HEK293 (cell line): ENCODE data around the gene NUDCD3.

Experiments
- CTCF ChIA-PET: fragments of 350-600 bp; formaldehyde crosslinking; extraction: SDS; loops from one replicate; lab custom pipeline; 2021; ENCODE audit warnings: antibody characterized with exemption; lab: Yijun Ruan, JAX
- POLR2A ChIA-PET: fragments of 300-600 bp; formaldehyde crosslinking; extraction: SDS; loops from one replicate; lab custom pipeline; 2020; ENCODE audit warnings: antibody characterized with exemption, inconsistent platforms; lab: Yijun Ruan, JAX
- H3K27ac ChIP-seq: fragments of 200-500 bp; sonication (Bioruptor generic); 2 replicates; pipeline ENCODE4 v1.5.1; 2014; ENCODE audit warnings: low read depth, low read length, control low read depth, inconsistent platforms; ENCODE audit errors: extremely low read depth
- H3K36me3 ChIP-seq, 2 experiments: fragments of 200-500 bp in 1 of 2; sonication (Bioruptor generic) in 1 of 2; 1 replicate in 1 of 2; 2 replicates in 1 of 2; pipeline ENCODE4 v1.5.1; 2014 to 2017; ENCODE audit warnings: inconsistent platforms in 2 of 2, low read length in 2 of 2; ENCODE audit not compliant: control insufficient read depth in 2 of 2, insufficient read depth in 1 of 2
- H3K4me1 ChIP-seq: fragments of 200-500 bp; sonication (Bioruptor generic); 2 replicates; pipeline ENCODE4 v1.5.1; 2014; ENCODE audit warnings: mild to moderate bottlenecking, low read length, inconsistent platforms; ENCODE audit not compliant: control insufficient read depth, insufficient read depth
- H3K4me3 ChIP-seq: 2 replicates; pipeline ENCODE4 v1.5.1; 2011; ENCODE audit warnings: low read depth, mild to moderate bottlenecking, control low read depth, low read length, moderate library complexity
- H3K9me3 ChIP-seq: fragments of 200-500 bp; sonication (Bioruptor generic); 2 replicates; pipeline ENCODE4 v1.5.1; 2014; ENCODE audit warnings: low read depth, low read length, inconsistent platforms; ENCODE audit not compliant: control insufficient read depth, insufficient read depth
- GLIS1 ChIP-seq: fragments of 450-650 bp; formaldehyde crosslinking; IDR thresholded peaks from 2 replicates; pipeline ENCODE4 v1.5.1; 2016; ENCODE audit warnings: missing biosample characterization, missing genetic modification characterization
- KLF7 ChIP-seq: fragments of 450-650 bp; formaldehyde crosslinking; IDR thresholded peaks from 2 replicates; pipeline ENCODE4 v1.5.1; 2016; ENCODE audit warnings: missing biosample characterization, missing genetic modification characterization, borderline replicate concordance
- SCRT1 ChIP-seq: fragments of 450-650 bp; formaldehyde crosslinking; IDR thresholded peaks from 2 replicates; pipeline ENCODE4 v1.5.1; 2016; ENCODE audit warnings: missing biosample characterization, missing genetic modification characterization, borderline replicate concordance
- SCRT2 ChIP-seq: fragments of 450-650 bp; formaldehyde crosslinking; IDR thresholded peaks from 2 replicates; pipeline ENCODE4 v1.5.1; 2016; ENCODE audit warnings: missing biosample characterization, missing genetic modification characterization
- TCF7L2 ChIP-seq: IDR thresholded peaks from 2 replicates; pipeline ENCODE4 v1.6.1; 2011; ENCODE audit warnings: low read depth, mild to moderate bottlenecking, inconsistent platforms, low read length, moderate library complexity, borderline replicate concordance
- YY1 ChIP-seq: fragments of 450-650 bp; formaldehyde crosslinking; IDR thresholded peaks from 2 replicates; pipeline ENCODE4 v1.5.1; 2018; ENCODE audit warnings: missing biosample characterization, missing genetic modification characterization
- ZBTB44 ChIP-seq: fragments of 450-650 bp; IDR thresholded peaks from 2 replicates; pipeline ENCODE4 v1.5.1; 2018; ENCODE audit warnings: missing biosample characterization, mild to moderate bottlenecking, missing genetic modification characterization
- ZIC2 ChIP-seq: fragments of 450-650 bp; formaldehyde crosslinking; IDR thresholded peaks from 2 replicates; pipeline ENCODE4 v1.5.1; 2016; ENCODE audit warnings: missing biosample characterization, missing genetic modification characterization
- ZNF133 ChIP-seq: fragments of 450-650 bp; formaldehyde crosslinking; IDR thresholded peaks from 2 replicates; pipeline ENCODE4 v1.5.1; 2016; ENCODE audit warnings: missing biosample characterization, missing genetic modification characterization
- ZNF239 ChIP-seq: fragments of 450-650 bp; formaldehyde crosslinking; IDR thresholded peaks from 2 replicates; pipeline ENCODE4 v1.5.1; 2016; ENCODE audit warnings: missing biosample characterization, missing genetic modification characterization
- ZNF501 ChIP-seq: fragments of 450-650 bp; formaldehyde crosslinking; IDR thresholded peaks from 2 replicates; pipeline ENCODE4 v1.5.1; 2016; ENCODE audit warnings: missing biosample characterization, missing genetic modification characterization
- ZNF626 ChIP-seq: fragments of 450-650 bp; sonication (Bioruptor Pico); formaldehyde crosslinking; IDR thresholded peaks from 2 replicates; pipeline ENCODE4 v1.5.1; 2018; ENCODE audit warnings: missing biosample characterization, missing genetic modification characterization, inconsistent platforms
- ZNF654 ChIP-seq: fragments of 450-650 bp; formaldehyde crosslinking; IDR thresholded peaks from 2 replicates; pipeline ENCODE4 v1.5.1; 2016; ENCODE audit warnings: low read depth, missing biosample characterization, missing genetic modification characterization
- ZNF658 ChIP-seq: fragments of 450-650 bp; formaldehyde crosslinking; IDR thresholded peaks from 2 replicates; pipeline ENCODE4; 2016; ENCODE audit warnings: missing biosample characterization, missing genetic modification characterization
- ZNF670 ChIP-seq: fragments of 450-650 bp; formaldehyde crosslinking; IDR thresholded peaks from 2 replicates; pipeline ENCODE4 v1.5.1; 2016; ENCODE audit warnings: missing biosample characterization, missing genetic modification characterization, low read depth
- ZNF707 ChIP-seq: fragments of 450-650 bp; formaldehyde crosslinking; IDR thresholded peaks from 2 replicates; pipeline ENCODE4 v1.5.1; 2016; ENCODE audit warnings: missing biosample characterization, missing genetic modification characterization
- TF ChIP-seq, protein P1 (sequence below): fragments of 450-650 bp; formaldehyde crosslinking; IDR thresholded peaks from 2 replicates; pipeline ENCODE4 v1.5.1; 2016; ENCODE audit warnings: missing biosample characterization, missing genetic modification characterization

Gene NUDCD3

DNA sequence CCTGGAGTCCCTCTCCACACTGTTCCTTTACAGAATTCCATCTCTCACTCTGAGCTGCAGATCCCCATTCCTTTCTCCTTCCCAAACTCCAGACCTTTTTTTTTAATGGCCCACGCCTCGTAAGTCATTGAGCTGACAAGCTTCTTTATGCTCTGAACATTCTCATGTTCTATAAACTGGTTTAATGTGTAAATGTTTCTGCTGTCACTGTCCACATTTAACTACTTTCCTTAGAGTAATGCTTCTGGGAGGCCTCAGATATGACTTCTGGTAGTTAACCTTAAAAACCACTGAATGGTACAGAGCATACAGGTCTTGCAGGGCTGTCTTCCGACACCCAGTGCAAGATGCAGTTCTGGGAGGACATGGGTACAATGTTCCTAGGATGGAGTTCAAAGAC lies 94.0 kb downstream of the NUDCD3 start:
- POLR2A ChIA-PET, result no interaction called here
- no peaks in the 10 kb centered on the region for H3K9me3 ChIP-seq
- TF ChIP-seq SCRT2 (tag by site-specific recombination) (no peak), ZNF501 (no peak), ZNF239 (tag by site-specific recombination) (no peak), ZBTB44 (tag by site-specific recombination) (no peak), GLIS1 (no peak)
- TF ChIP-seq, protein P1, sequence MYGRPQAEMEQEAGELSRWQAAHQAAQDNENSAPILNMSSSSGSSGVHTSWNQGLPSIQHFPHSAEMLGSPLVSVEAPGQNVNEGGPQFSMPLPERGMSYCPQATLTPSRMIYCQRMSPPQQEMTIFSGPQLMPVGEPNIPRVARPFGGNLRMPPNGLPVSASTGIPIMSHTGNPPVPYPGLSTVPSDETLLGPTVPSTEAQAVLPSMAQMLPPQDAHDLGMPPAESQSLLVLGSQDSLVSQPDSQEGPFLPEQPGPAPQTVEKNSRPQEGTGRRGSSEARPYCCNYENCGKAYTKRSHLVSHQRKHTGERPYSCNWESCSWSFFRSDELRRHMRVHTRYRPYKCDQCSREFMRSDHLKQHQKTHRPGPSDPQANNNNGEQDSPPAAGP, result no peak
- CTCF ChIA-PET, result interaction anchor here (0.8 kb wide), 1 partner anchor 139 kb away, joined by 3 read pairs; no protein-coding TSS in a partner anchor
- H3K4me1 ChIP-seq, result peaks cover 14% of the 10 kb centered on the region
- H3K4me3 ChIP-seq, result no peak overlapping the region
- no peak overlapping the region for H3K27ac ChIP-seq
- peaks cover 0 to 34% of the 10 kb centered on the region in 2 experiments; a peak in 1 of 3 replicates for H3K36me3 ChIP-seq

GRCh38 chr7:44395067-44395466 lies 95.4 kb downstream of the NUDCD3 start:
- no peaks in the 10 kb centered on the region for H3K9me3 ChIP-seq
- peaks cover under 1 to 47% of the 10 kb centered on the region in 2 experiments; a peak in 2 of 3 replicates for H3K36me3 ChIP-seq
- TF ChIP-seq GLIS1, result peak; percentile 25; the same call in 1 of the 2 replicates
- TF ChIP-seq ZNF133 (tag by site-specific recombination), result no peak
- no peak overlapping the region for H3K27ac ChIP-seq
- ChIA-PET CTCF (no interaction called here), POLR2A (no interaction called here)
- no peak overlapping the region for H3K4me3 ChIP-seq
- peaks cover 14% of the 10 kb centered on the region for H3K4me1 ChIP-seq

- TF ChIP-seq ZNF658 (tag by site-specific recombination), result no peak
- H3K27ac ChIP-seq, result no peak overlapping the region
- H3K4me3 ChIP-seq, result no peak overlapping the region
- POLR2A ChIA-PET, result no interaction called here
- H3K9me3 ChIP-seq, result no peaks in the 10 kb centered on the region
- peaks cover 3 to 50% of the 10 kb centered on the region in 2 experiments; a peak in 2 of 3 replicates for H3K36me3 ChIP-seq
- CTCF ChIA-PET, result no interaction called here
- peaks cover 12% of the 10 kb centered on the region for H3K4me1 ChIP-seq
These were observed 95.8 kb downstream of the NUDCD3 start for GRCh38 chr7:44394636-44395035.

- H3K4me1 ChIP-seq, result peaks cover 6% of the 10 kb centered on the region
- CTCF ChIA-PET, result interaction anchor here (0.7 kb wide), 1 partner anchor 10 kb away, joined by 3 read pairs; no protein-coding TSS in a partner anchor
- H3K9me3 ChIP-seq, result no peaks in the 10 kb centered on the region
- POLR2A ChIA-PET, result no interaction called here
- H3K4me3 ChIP-seq, result no peak overlapping the region
- H3K27ac ChIP-seq, result no peak overlapping the region
- TF ChIP-seq ZNF654 (tag by site-specific recombination) (no peak), TCF7L2 (no peak), ZNF670 (tag by site-specific recombination) (no peak), YY1 (no peak), ZIC2 (tag by site-specific recombination) (no peak), ZNF707 (tag by site-specific recombination) (no peak), KLF7 (tag by site-specific recombination) (no peak), SCRT1 (no peak), ZNF626 (tag by site-specific recombination) (no peak)
- peaks cover 3 to 53% of the 10 kb centered on the region in 2 experiments; a peak in 2 of 3 replicates for H3K36me3 ChIP-seq
These were observed 96.4 kb downstream of the NUDCD3 start for GRCh38 chr7:44394112-44394447.
